WTC11 (cell line): Measurements from ENCODE around the gene HPS1.

ENCODE experiments used
- CTCF ChIP-seq: fragments of 200-600 bp; IDR thresholded peaks from 2 replicates; pipeline ENCODE4 v1.8.0; 2022; ENCODE audit warnings: antibody characterized with exemption
- ETV6 ChIP-seq: sonication (generic); formaldehyde crosslinking; IDR thresholded peaks from 2 replicates; pipeline ENCODE4 v1.8.1; 2022; ENCODE audit warnings: mild to moderate bottlenecking, missing genetic modification reagents

DNA sequence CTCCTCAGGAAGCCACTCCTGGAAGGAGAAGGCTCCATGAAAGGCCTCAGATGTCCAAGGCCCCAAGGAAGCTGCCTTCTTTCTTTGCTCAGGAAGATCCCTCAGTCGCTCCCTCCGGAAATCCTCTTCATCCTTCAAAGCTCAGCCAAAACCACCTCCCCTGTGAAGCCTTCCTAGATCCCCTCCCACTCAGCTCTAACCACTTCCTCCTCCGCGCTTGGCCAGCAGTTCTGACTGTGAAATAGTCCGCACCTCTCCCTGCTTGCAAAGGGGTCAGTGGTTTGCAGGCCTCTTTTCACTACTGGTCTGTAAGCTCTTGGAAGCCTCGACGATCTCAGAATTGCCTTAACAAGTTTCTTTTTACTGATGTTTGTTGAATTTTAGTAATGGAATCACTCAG is 55.7 kb downstream of the HPS1 start:
- TF ChIP-seq ETV6 (no peak), CTCF (no peak)
